NB4 (cell line): ENCODE measurements around the gene FGF18.

Experiments used
- CTCF ChIP-seq: IDR thresholded peaks from one replicate; pipeline ENCODE4 v1.5.1; 2012; ENCODE audit warnings: low read depth, low read length
- MAX ChIP-seq: IDR thresholded peaks from 2 replicates; pipeline ENCODE4 v1.6.1; 2011; ENCODE audit warnings: low read depth, low read length
- POLR2A ChIP-seq: IDR thresholded peaks from 2 replicates; pipeline ENCODE4 v1.6.1; 2011; ENCODE audit warnings: mild to moderate bottlenecking; ENCODE audit not compliant: insufficient read length; ENCODE audit errors: extremely low read depth

GRCh38 chr5:171494452-171495121 is 75.1 kb downstream of the FGF18 start:
- TF ChIP-seq CTCF (no peak), POLR2A (no peak), MAX (no peak)
